Gastroesophageal sphincter (tissue), 3 donors: ENCODE measurements around the gene FRMD1.

ENCODE experiments used
- EP300 ChIP-seq: sonication (generic); formaldehyde crosslinking; IDR thresholded peaks from one replicate; pipeline ENCODE4 v1.6.1; 2017; ENCODE audit warnings: antibody characterized with exemption, mild to moderate bottlenecking
- POLR2A ChIP-seq, 2 donors: fragments of 450-650 bp; IDR thresholded peaks; one replicate each; pipeline ENCODE4 v1.6.1; 2017; ENCODE audit warnings: antibody characterized with exemption in 2 of 2, mild to moderate bottlenecking in 2 of 2, moderate library complexity in 1 of 2
- POLR2AphosphoS5 ChIP-seq: sonication (generic); formaldehyde crosslinking; IDR thresholded peaks from one replicate; pipeline ENCODE4 v1.6.1; 2017; ENCODE audit warnings: antibody characterized with exemption
- TF ChIP-seq, protein P1 (sequence below), 4 experiments: fragments of 200-600 bp in 2 of 4; fragments of 450-650 bp in 2 of 4; sonication (generic) in 1 of 4; IDR thresholded peaks; one replicate each; pipeline ENCODE4 v1.5.1; 2017 to 2019; ENCODE audit warnings: antibody characterized with exemption in 4 of 4, mild to moderate bottlenecking in 2 of 4, moderate library complexity in 2 of 4

DNA sequence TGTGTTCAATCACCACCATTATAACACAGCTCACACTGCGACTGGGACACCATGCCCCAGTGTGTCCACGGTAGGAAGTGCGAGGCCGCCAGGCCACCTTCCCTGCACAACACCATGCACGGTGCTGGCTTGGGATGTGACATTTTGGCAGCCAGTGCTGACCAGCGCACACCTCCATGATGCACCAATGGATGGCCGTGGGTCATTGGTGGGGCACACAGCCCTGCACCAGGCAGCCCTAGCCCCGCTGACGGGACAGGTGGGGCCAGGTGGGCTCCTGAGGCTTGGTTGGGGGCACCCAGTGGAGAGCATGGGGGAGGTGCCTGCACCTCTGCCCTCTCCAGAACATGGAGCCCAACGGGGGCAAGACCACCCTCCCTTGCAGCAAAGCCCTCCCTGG is 18.2 kb upstream of the FRMD1 start:
- TF ChIP-seq, protein P1, sequence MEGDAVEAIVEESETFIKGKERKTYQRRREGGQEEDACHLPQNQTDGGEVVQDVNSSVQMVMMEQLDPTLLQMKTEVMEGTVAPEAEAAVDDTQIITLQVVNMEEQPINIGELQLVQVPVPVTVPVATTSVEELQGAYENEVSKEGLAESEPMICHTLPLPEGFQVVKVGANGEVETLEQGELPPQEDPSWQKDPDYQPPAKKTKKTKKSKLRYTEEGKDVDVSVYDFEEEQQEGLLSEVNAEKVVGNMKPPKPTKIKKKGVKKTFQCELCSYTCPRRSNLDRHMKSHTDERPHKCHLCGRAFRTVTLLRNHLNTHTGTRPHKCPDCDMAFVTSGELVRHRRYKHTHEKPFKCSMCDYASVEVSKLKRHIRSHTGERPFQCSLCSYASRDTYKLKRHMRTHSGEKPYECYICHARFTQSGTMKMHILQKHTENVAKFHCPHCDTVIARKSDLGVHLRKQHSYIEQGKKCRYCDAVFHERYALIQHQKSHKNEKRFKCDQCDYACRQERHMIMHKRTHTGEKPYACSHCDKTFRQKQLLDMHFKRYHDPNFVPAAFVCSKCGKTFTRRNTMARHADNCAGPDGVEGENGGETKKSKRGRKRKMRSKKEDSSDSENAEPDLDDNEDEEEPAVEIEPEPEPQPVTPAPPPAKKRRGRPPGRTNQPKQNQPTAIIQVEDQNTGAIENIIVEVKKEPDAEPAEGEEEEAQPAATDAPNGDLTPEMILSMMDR (IDR thresholded peaks at IDR 0.05), result no peak
- TF ChIP-seq POLR2AphosphoS5 (no peak), EP300 (no peak), POLR2A (IDR thresholded peaks at IDR 0.05) (no peak)
